ENCODE results near the gene DPYSL5.

GRCh38 chr2:26820932-26821331, 27.0 kb upstream of the DPYSL5 start:
- no peak for TF ChIP-seq POLR2AphosphoS5 (IDR thresholded peaks at IDR 0.05; ENCODE audit: low read depth, low read length)
- no peak for TF ChIP-seq POLR2A (IDR thresholded peaks at IDR 0.05; ENCODE audit: low read depth, low read length)
- no peak for TF ChIP-seq TAF1 (IDR thresholded peaks at IDR 0.05; ENCODE audit: low read depth, low read length)
- TF ChIP-seq PAX5 (IDR thresholded peaks at IDR 0.05; ENCODE audit: insufficient read depth, low read length, severe bottlenecking), result no peak
- no peak for TF ChIP-seq SPI1 (IDR thresholded peaks at IDR 0.05; ENCODE audit: low read depth, low read length)
